H1 (cell line): ENCODE data around the gene CCDC63. TPM values are rescaled to one million over a fixed set of nuclear protein-coding genes. Genes with fewer than 3 reads are reported as not detected.

ENCODE experiments used
- CTCF ChIA-PET: fragments of 300-600 bp; sonication (Branson Sonifier 250); formaldehyde crosslinking; loops from one replicate; lab custom pipeline; 2021; ENCODE audit not compliant: partially characterized antibody; lab: Charles Lee
- POLR2A ChIA-PET: fragments of 300-600 bp; sonication (Branson Sonifier 250); formaldehyde crosslinking; loops from one replicate; lab custom pipeline; 2021; ENCODE audit warnings: inconsistent platforms; ENCODE audit not compliant: partially characterized antibody; lab: Charles Lee
- DNase-seq, 2 experiments: peaks; one replicate each; pipeline versions ENCODE4 v3.0.0 to v3.0.0-alpha.2; 2010 to 2022; ENCODE audit warnings: low spot score in 2 of 2, low read depth in 1 of 2, mixed read lengths in 1 of 2
- FAIRE-seq: peaks from 2 replicates; lab custom pipeline; 2011; peaks lifted over from hg19 to GRCh38; lab: Jason Lieb, UNC
- H2AFZ ChIP-seq: 2 replicates; pipeline ENCODE4 v1.8.1; 2012; ENCODE audit warnings: low read length, inconsistent platforms
- H2AK5ac ChIP-seq: 2 replicates; pipeline ENCODE4 v1.6.1; 2013; ENCODE audit warnings: low read depth, low read length
- H2BK120ac ChIP-seq: replicated peaks from 2 replicates; pipeline ENCODE3; 2013; ENCODE audit warnings: low read depth, low read length, inconsistent platforms
- H2BK12ac ChIP-seq: 2 replicates; pipeline ENCODE4 v1.6.1; 2013; ENCODE audit warnings: low read depth, low read length
- H2BK15ac ChIP-seq: 2 replicates; pipeline ENCODE4 v1.6.1; 2013; ENCODE audit warnings: low read length
- H2BK20ac ChIP-seq: 2 replicates; pipeline ENCODE4 v1.6.1; 2013; ENCODE audit warnings: low read length
- H2BK5ac ChIP-seq: 2 replicates; pipeline ENCODE4 v1.6.1; 2013; ENCODE audit warnings: low read depth, low read length
- H3K14ac ChIP-seq: 2 replicates; pipeline ENCODE4 v1.6.1; 2013; ENCODE audit warnings: inconsistent platforms; ENCODE audit not compliant: insufficient read length
- H3K18ac ChIP-seq: 2 replicates; pipeline ENCODE4 v1.6.1; 2013; ENCODE audit warnings: low read length; ENCODE audit errors: extremely low read depth
- H3K23ac ChIP-seq: 2 replicates; pipeline ENCODE4 v1.6.1; 2013; ENCODE audit warnings: inconsistent platforms; ENCODE audit not compliant: insufficient read length
- H3K23me2 ChIP-seq: 2 replicates; pipeline ENCODE4 v1.6.1; 2013; ENCODE audit warnings: low read depth, low read length
- H3K27ac ChIP-seq: 2 replicates; pipeline ENCODE4 v1.6.1; 2011; ENCODE audit warnings: low read depth, low read length, inconsistent platforms
- H3K27me3 ChIP-seq, 4 experiments: replicated peaks in 1 of 4; 1 replicate in 1 of 4; 2 replicates in 3 of 4; pipeline versions ENCODE4 v1.6.1 to v1.8.1; 2011 to 2013; ENCODE audit warnings: low read length in 3 of 4, mild to moderate bottlenecking in 3 of 4, inconsistent platforms in 2 of 4, mixed read lengths in 2 of 4, moderate library complexity in 1 of 4; ENCODE audit not compliant: control insufficient read depth in 3 of 4, insufficient read depth in 3 of 4; ENCODE audit errors: extremely low read depth in 1 of 4
- H3K36me3 ChIP-seq, 4 experiments: 2 replicates each; pipeline versions ENCODE4 v1.6.1 to v1.8.1; 2011 to 2013; ENCODE audit warnings: mild to moderate bottlenecking in 4 of 4, low read length in 3 of 4, moderate library complexity in 2 of 4, control low read depth in 1 of 4, inconsistent platforms in 1 of 4; ENCODE audit not compliant: insufficient read depth in 4 of 4, control insufficient read depth in 2 of 4
- H3K4ac ChIP-seq: replicated peaks from 2 replicates; pipeline ENCODE3; 2013; ENCODE audit warnings: low read length, low read depth, mixed read lengths, inconsistent platforms; ENCODE audit not compliant: insufficient read length
- H3K4me1 ChIP-seq, 4 experiments: replicated peaks in 1 of 4; 1 replicate in 1 of 4; 2 replicates in 3 of 4; pipeline versions ENCODE4 v1.6.1 to v1.8.1; 2011 to 2013; ENCODE audit warnings: low read length in 3 of 4, inconsistent platforms in 2 of 4, mixed read lengths in 1 of 4; ENCODE audit not compliant: insufficient read depth in 4 of 4, control insufficient read depth in 3 of 4
- H3K4me2 ChIP-seq, 2 experiments: 2 replicates each; pipeline versions ENCODE4 v1.6.1 to v1.8.1; 2011 to 2013; ENCODE audit warnings: low read depth in 2 of 2, low read length in 2 of 2, control low read depth in 1 of 2, inconsistent platforms in 1 of 2, mild to moderate bottlenecking in 1 of 2; ENCODE audit not compliant: insufficient read depth in 1 of 2
- H3K4me3 ChIP-seq, 4 experiments: fragments of 200-600, 300-600 bp in 1 of 4; sonication (generic), shearing (Covaris generic), sonication (Bioruptor Twin) in 1 of 4; 2 replicates each; pipeline versions ENCODE4 v1.5.1 to v1.8.1; 2011 to 2016; ENCODE audit warnings: low read length in 4 of 4, low read depth in 3 of 4, control low read depth in 2 of 4, inconsistent platforms in 2 of 4, mild to moderate bottlenecking in 2 of 4, mixed read lengths in 1 of 4, moderate library complexity in 1 of 4; ENCODE audit not compliant: insufficient read depth in 2 of 4; ENCODE audit errors: extremely low read depth in 1 of 4
- H3K56ac ChIP-seq: replicated peaks from 2 replicates; pipeline ENCODE3; 2013; ENCODE audit warnings: low read depth, mild to moderate bottlenecking, mixed read lengths, low read length, inconsistent platforms; ENCODE audit not compliant: insufficient read length
- H3K79me1 ChIP-seq: 2 replicates; pipeline ENCODE4 v1.6.1; 2013; ENCODE audit warnings: low read depth, low read length, control low read depth
- H3K79me2 ChIP-seq, 2 experiments: 2 replicates each; pipeline versions ENCODE4 v1.6.1 to v1.8.1; 2012 to 2013; ENCODE audit warnings: low read length in 2 of 2, mild to moderate bottlenecking in 2 of 2, inconsistent platforms in 1 of 2; ENCODE audit not compliant: insufficient read depth in 2 of 2, control insufficient read depth in 1 of 2
- H3K9ac ChIP-seq, 4 experiments: replicated peaks in 1 of 4; 1 replicate in 1 of 4; 2 replicates in 3 of 4; pipeline versions ENCODE4 v1.6.1 to v1.8.1; 2011 to 2013; ENCODE audit warnings: low read depth in 3 of 4, low read length in 3 of 4, control low read depth in 2 of 4, mild to moderate bottlenecking in 2 of 4, moderate library complexity in 2 of 4, inconsistent platforms in 1 of 4; ENCODE audit errors: extremely low read depth in 1 of 4
- H3K9me3 ChIP-seq, 2 experiments: 2 replicates each; pipeline versions ENCODE4 v1.6.1 to v1.8.1; 2012 to 2013; ENCODE audit warnings: mild to moderate bottlenecking in 2 of 2, moderate library complexity in 2 of 2, control low read depth in 1 of 2, inconsistent platforms in 1 of 2, low read depth in 1 of 2, low read length in 1 of 2, mixed read lengths in 1 of 2; ENCODE audit not compliant: insufficient read depth in 2 of 2
- H4K20me1 ChIP-seq, 2 experiments: replicated peaks in 1 of 2; 2 replicates each; pipeline versions ENCODE3 to v1.8.1; 2011 to 2013; ENCODE audit warnings: inconsistent platforms in 2 of 2, low read length in 2 of 2, mild to moderate bottlenecking in 1 of 2; ENCODE audit not compliant: insufficient read depth in 2 of 2, control insufficient read depth in 1 of 2
- H4K5ac ChIP-seq: 2 replicates; pipeline ENCODE4 v1.6.1; 2013; ENCODE audit warnings: low read length, low read depth, mixed read lengths, inconsistent platforms; ENCODE audit not compliant: insufficient read length
- H4K8ac ChIP-seq: 2 replicates; pipeline ENCODE4 v1.8.0; 2013; ENCODE audit warnings: mild to moderate bottlenecking, moderate library complexity, low read length, inconsistent platforms; ENCODE audit not compliant: insufficient read depth; ENCODE audit errors: extremely low read depth
- H4K91ac ChIP-seq: replicated peaks from 2 replicates; pipeline ENCODE3; 2013; ENCODE audit warnings: low read length, mixed read lengths, inconsistent platforms; ENCODE audit not compliant: insufficient read length
- EP300 ChIP-seq, 2 experiments: IDR thresholded peaks; 1 replicate in 1 of 2; 2 replicates in 1 of 2; pipeline ENCODE4 v1.6.1; 2011 to 2012; ENCODE audit warnings: low read depth in 2 of 2, low read length in 2 of 2, mild to moderate bottlenecking in 2 of 2, borderline replicate concordance in 1 of 2, inconsistent platforms in 1 of 2, moderate library complexity in 1 of 2
- RNF2 ChIP-seq: fragments of 200-900, 300-1000 bp; sonication (generic); IDR thresholded peaks from 2 replicates; pipeline ENCODE4 v1.7.1; 2016; ENCODE audit warnings: borderline replicate concordance, low read depth, mild to moderate bottlenecking, antibody characterized with exemption, low read length; ENCODE audit not compliant: poor library complexity, severe bottlenecking; ENCODE audit errors: missing control alignments
- WGBS, 2 experiments: shearing (Covaris generic) in 1 of 2; methylation state at CpG; one replicate each; pipeline versions ENCODE4 v1.1.6 to v1.1.7; 2013 to 2015; ENCODE audit warnings: low lambda C conversion rate in 2 of 2, mixed read lengths in 2 of 2, inconsistent platforms in 1 of 2, low coverage in 1 of 2, missing lambda C conversion rate in 1 of 2; ENCODE audit not compliant: insufficient replicate concordance in 2 of 2, insufficient coverage in 1 of 2, insufficient read length in 1 of 2; ENCODE audit errors: extremely low coverage in 1 of 2, missing lambda C conversion rate in 1 of 2; 5-methylcytosine and 5-hydroxymethylcytosine counted together
- polyA plus RNA-seq, 7 experiments: library from polyadenylated mRNA; depleted of rRNA in 3 of 7; stranded (reverse) in 5 of 7; unstranded in 2 of 7; fragments of >200 nt in 5 of 7; fragments of 200-250 nt in 2 of 7; gene quantifications; 1 replicate in 5 of 7; 2 replicates in 1 of 7; 4 replicates in 1 of 7; pipeline versions ENCODE4 v1.2.1 to v1.2.3, GENCODE V29; 2011 to 2013; ENCODE audit warnings: missing spikeins in 2 of 7, mixed read lengths in 2 of 7
- total RNA-seq: library from RNA; stranded (reverse); fragmentation: NEBNext Ultra II Directional; extraction: Animal tissue kit (Norgen Biotek cat#: 25700); gene quantifications from 2 replicates; pipeline ENCODE4 v1.2.1, GENCODE V29; 2021

The CCDC63 gene
- total and polyA plus RNA-seq, 2 of the 8 experiments (the other 6 are each of a cell fraction or from before 2014, with no cell fraction given): 0.42 to 0.93 TPM

- Histone ChIP-seq H3K18ac (no peak overlapping the region), H2BK120ac (no peak overlapping the region), H3K79me2 (no peaks in the 10 kb centered on the region), H2BK12ac (no peak overlapping the region), H3K4me1 (no peaks in the 10 kb centered on the region), H2BK15ac (no peak overlapping the region), H3K9ac (no peak overlapping the region), H3K9me3 (no peaks in the 10 kb centered on the region), H3K79me1 (no peaks in the 10 kb centered on the region), H4K5ac (no peak overlapping the region), H2BK20ac (no peak overlapping the region; the same call in 1 of the 2 replicates), H3K4me2 (no peak overlapping the region), H3K27ac (no peak overlapping the region), H3K36me3 (no peaks in the 10 kb centered on the region), H3K27me3 (no peaks in the 10 kb centered on the region), H3K4me3 (no peak overlapping the region), H4K91ac (no peak overlapping the region), H3K14ac (no peak overlapping the region), H2AK5ac (no peak overlapping the region), H2AFZ (no peak overlapping the region), H3K23ac (no peak overlapping the region), H3K23me2 (peaks cover 4% of the 10 kb centered on the region; the same call in 1 of the 2 replicates), H4K8ac (no peak overlapping the region), H3K56ac (no peak overlapping the region), H3K4ac (no peak overlapping the region), H2BK5ac (no peak overlapping the region), H4K20me1 (peaks cover 0 to 4% of the 10 kb centered on the region in 2 experiments)
- WGBS, 2 experiments: 80% methylated on average over 6 of the region's 6 CpGs; no CpG with 5 or more reads in 1 of the 2 experiments
- TF ChIP-seq EP300 (IDR thresholded peaks at IDR 0.05; ENCODE audit: borderline replicate concordance in 1 of 2, low read depth in 2 of 2, low read length in 2 of 2) (peak in 1 of 2 experiments; percentile 61; a peak in 1 of 3 replicates), RNF2 (no peak)
- POLR2A ChIA-PET: interaction anchor here (1.3 kb wide), 1 partner anchor 59 kb away, joined by 3 read pairs; no protein-coding TSS in a partner anchor
- no peak for DNase-seq
- CTCF ChIA-PET: interaction anchor here (0.9 to 3.7 kb wide), 8 partner anchors 8 to 425 kb away, joined by 3 to 28 read pairs (median 4); partner anchors contain the start of gene CCDC63
- FAIRE-seq: no peak
Observed at GRCh38 chr12:110885152-110885840, 38.5 kb downstream of the CCDC63 start.
